ENCODE results near the gene RMDN3. TPM values are rescaled to one million over a fixed set of nuclear protein-coding genes. Genes with fewer than 3 reads are reported as not detected.

RMDN3 gene
- total RNA-seq, 1 experiment from 2014 or later: 43.1 TPM

DNA sequence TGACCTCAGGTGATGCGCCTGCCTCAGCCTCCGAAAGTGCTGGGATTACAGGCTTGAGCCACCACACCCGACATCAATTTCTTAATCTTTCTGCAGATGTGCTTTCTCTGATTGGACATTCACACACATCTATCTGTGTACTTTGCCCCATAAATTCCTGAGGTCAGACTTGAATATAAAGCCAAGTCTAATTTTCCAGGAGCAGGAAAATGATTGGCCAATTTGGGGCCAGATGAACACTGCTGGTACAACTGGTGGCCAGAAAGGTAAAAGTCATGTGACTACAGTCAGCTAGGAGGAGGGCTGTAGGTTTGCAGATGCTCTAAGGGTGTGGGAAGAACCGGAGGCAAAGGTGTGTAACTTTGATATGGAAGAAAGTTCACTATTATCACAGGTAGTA, 63.3 kb downstream of the RMDN3 start:
- DNase-seq: no peak
- Histone ChIP-seq H3K27me3 (no peaks in the 10 kb centered on the region), H3K9me3 (no peaks in the 10 kb centered on the region), H3K4me3 (no peak overlapping the region), H3K36me3 (no peaks in the 10 kb centered on the region)

DNA sequence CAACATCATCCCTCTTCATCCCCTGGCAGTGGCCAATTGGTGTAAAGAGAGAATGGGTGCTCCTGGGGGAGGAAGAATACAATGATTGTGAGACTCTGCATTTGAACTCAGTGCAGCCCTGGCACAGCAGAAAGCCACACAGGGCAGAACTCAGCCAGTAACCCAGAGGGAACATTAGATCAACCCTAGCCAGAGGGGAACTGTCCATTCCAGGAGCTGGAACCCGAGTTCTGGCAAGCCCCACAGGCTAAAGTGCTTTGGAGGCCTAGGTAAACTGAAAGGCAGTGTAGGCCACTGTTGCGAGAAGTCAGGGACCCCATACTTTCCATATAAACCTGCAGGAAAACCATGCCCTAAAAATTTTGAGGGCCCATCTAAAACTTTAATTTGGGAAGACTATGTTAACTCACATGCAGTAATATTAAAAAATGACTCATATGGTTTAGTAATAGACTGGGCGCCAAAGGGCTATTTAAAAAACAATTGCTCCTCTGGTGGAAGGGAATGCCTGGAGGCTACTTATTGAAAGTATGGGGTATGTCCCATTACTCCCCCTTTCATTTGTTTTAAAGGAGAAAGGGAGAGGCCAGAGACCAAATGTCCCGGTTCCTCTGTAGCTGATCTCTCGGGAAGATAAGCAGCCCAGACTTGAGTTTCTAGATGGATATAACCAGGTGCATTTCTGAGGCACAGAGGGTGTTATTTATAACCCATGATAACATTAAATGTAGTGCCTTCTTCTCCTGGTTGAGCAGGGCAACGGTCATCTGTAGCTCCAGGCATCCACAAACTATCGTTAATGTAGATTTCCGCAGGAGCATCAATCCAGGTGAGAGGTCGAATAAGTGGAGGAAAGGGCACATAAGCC, 65.9 kb downstream of the RMDN3 start:
- Histone ChIP-seq H3K9me3 (no peaks in the 10 kb centered on the region), H3K4me3 (no peak overlapping the region), H3K27me3 (no peaks in the 10 kb centered on the region), H3K36me3 (no peaks in the 10 kb centered on the region)
- DNase-seq: no peak

Other genes with a start within 250 kb of the RMDN3 start
- gene CCDC32, start 190.2 kb downstream of the RMDN3 start, total RNA-seq (2014; rRNA removed; shearing (Covaris generic); ENCODE audit: low replicate concordance): 9.3 and 59.4 TPM in 2 replicates
- 11.9 and 12.6 TPM in 2 replicates for gene RPUSD2, start 186.0 kb downstream of the RMDN3 start, total RNA-seq (2014; rRNA removed; shearing (Covaris generic); ENCODE audit: low replicate concordance)
- gene KNL1, start 161.0 kb downstream of the RMDN3 start, total RNA-seq (2014; rRNA removed; shearing (Covaris generic); ENCODE audit: low replicate concordance): 16.1 and 1,870 TPM in 2 replicates
- 14.5 and 16.9 TPM in 2 replicates for gene RAD51, start 60.1 kb downstream of the RMDN3 start, total RNA-seq (2014; rRNA removed; shearing (Covaris generic); ENCODE audit: low replicate concordance)
- gene GCHFR, start 8.8 kb upstream of the RMDN3 start, total RNA-seq (2014; rRNA removed; shearing (Covaris generic); ENCODE audit: low replicate concordance): 3.5 and 4.4 TPM in 2 replicates
- not detected in 2 replicates for gene C15orf62, start 14.7 kb upstream of the RMDN3 start, total RNA-seq (2014; rRNA removed; shearing (Covaris generic); ENCODE audit: low replicate concordance)
- gene ZFYVE19, start 51.8 kb upstream of the RMDN3 start, total RNA-seq (2014; rRNA removed; shearing (Covaris generic); ENCODE audit: low replicate concordance): 6.4 and 27.8 TPM in 2 replicates
- gene DNAJC17, start 52.2 kb upstream of the RMDN3 start, total RNA-seq (2014; rRNA removed; shearing (Covaris generic); ENCODE audit: low replicate concordance): 44.9 and 75.8 TPM in 2 replicates
- not detected in 2 replicates for gene PPP1R14D, start 73.5 kb upstream of the RMDN3 start, total RNA-seq (2014; rRNA removed; shearing (Covaris generic); ENCODE audit: low replicate concordance)
- not detected in 2 replicates for gene SPINT1, start 88.8 kb upstream of the RMDN3 start, total RNA-seq (2014; rRNA removed; shearing (Covaris generic); ENCODE audit: low replicate concordance)
- gene RHOV, start 119.0 kb upstream of the RMDN3 start, total RNA-seq (2014; rRNA removed; shearing (Covaris generic); ENCODE audit: low replicate concordance): 0.49 TPM in 1 of 2 replicates, not detected in the other
- gene VPS18, start 139.2 kb upstream of the RMDN3 start, total RNA-seq (2014; rRNA removed; shearing (Covaris generic); ENCODE audit: low replicate concordance): 14.0 and 24.8 TPM in 2 replicates
- not detected in 2 replicates for gene DLL4, start 174.1 kb upstream of the RMDN3 start, total RNA-seq (2014; rRNA removed; shearing (Covaris generic); ENCODE audit: low replicate concordance)
- 8.8 and 18.5 TPM in 2 replicates for gene CHAC1, start 198.2 kb upstream of the RMDN3 start, total RNA-seq (2014; rRNA removed; shearing (Covaris generic); ENCODE audit: low replicate concordance)

Measured in MG63 (cell line).